GM12878 (cell line): ENCODE data around the gene DNAJB6. TPM values are rescaled to one million over a fixed set of nuclear protein-coding genes. Genes with fewer than 3 reads are reported as not detected.

Source experiments
- ATAC-seq: fragments of 200-7000 bp; cut with Tn5 transposase; 3 replicates; pipeline ENCODE4 v1.9.1; 2020; ENCODE audit warnings: mild to moderate bottlenecking, moderate library complexity
- BruUV-seq: library from RNA; stranded (reverse); fragments of 400-500 nt; replicated peaks from 2 replicates; lab custom pipeline; 2021; lab: Mats Ljungman, UMichigan
- CTCF ChIA-PET: fragments of 300-600 bp; sonication (Branson Sonifier 250); formaldehyde crosslinking; extraction: SDS; loops from one replicate; lab custom pipeline; 2021; ENCODE audit warnings: inconsistent platforms; lab: Yijun Ruan, JAX
- POLR2A ChIA-PET: fragments of 350-600 bp; formaldehyde crosslinking; extraction: SDS; loops from one replicate; lab custom pipeline; 2021; ENCODE audit warnings: inconsistent platforms; lab: Charles Lee
- RAD21 ChIA-PET: fragments of 300-600 bp; sonication (Branson Sonifier 250); formaldehyde crosslinking; loops from one replicate; lab custom pipeline; 2023; ENCODE audit warnings: antibody characterized with exemption; ENCODE audit not compliant: unreplicated experiment; lab: Charles Lee
- SMC1A ChIA-PET: fragments of 300-600 bp; sonication (Branson Sonifier 250); formaldehyde crosslinking; loops from one replicate; lab custom pipeline; 2023; ENCODE audit not compliant: unreplicated experiment, uncharacterized antibody; lab: Charles Lee
- DNase-seq: peaks from one replicate; pipeline ENCODE4 v3.0.0-alpha.2; 2011; ENCODE audit warnings: low read depth, low spot score
- FAIRE-seq: peaks from 3 replicates; lab custom pipeline; 2011; peaks lifted over from hg19 to GRCh38; lab: Jason Lieb, UNC
- H2AFZ ChIP-seq: 2 replicates; pipeline ENCODE4 v1.6.0; 2011; ENCODE audit warnings: low read depth, low read length, control low read depth; ENCODE audit not compliant: control insufficient read depth
- H3K27ac ChIP-seq: 2 replicates; pipeline ENCODE4 v1.5.1; 2011; ENCODE audit warnings: control low read depth; ENCODE audit not compliant: control insufficient read depth, insufficient read depth
- H3K27me3 ChIP-seq, 2 experiments: replicated peaks in 1 of 2; 2 replicates each; pipeline versions ENCODE4 v1.6.0 to v1.6.1; 2011; ENCODE audit warnings: low read length in 1 of 2; ENCODE audit not compliant: control insufficient read depth in 2 of 2, insufficient read depth in 2 of 2
- H3K36me3 ChIP-seq, 2 experiments: 2 replicates each; pipeline ENCODE4 v1.5.1; 2011; ENCODE audit warnings: low read length in 1 of 2; ENCODE audit not compliant: control insufficient read depth in 2 of 2, insufficient read depth in 2 of 2
- H3K4me1 ChIP-seq: 2 replicates; pipeline ENCODE4 v1.6.1; 2011; ENCODE audit warnings: mild to moderate bottlenecking, low read length, moderate library complexity, mixed read lengths; ENCODE audit not compliant: control insufficient read depth, insufficient read depth
- H3K4me2 ChIP-seq: 2 replicates; pipeline ENCODE4 v1.6.0; 2011; ENCODE audit warnings: control low read depth; ENCODE audit not compliant: control insufficient read depth, insufficient read depth
- H3K4me3 ChIP-seq: fragments of 200-600 bp; sonication (generic); 2 replicates; pipeline ENCODE4 v1.5.1; 2016
- H3K79me2 ChIP-seq: 2 replicates; pipeline ENCODE4 v1.6.0; 2011; ENCODE audit warnings: low read length; ENCODE audit not compliant: control insufficient read depth, insufficient read depth
- H3K9ac ChIP-seq: 2 replicates; pipeline ENCODE4 v1.8.0; 2011; ENCODE audit warnings: low read length, control low read depth, mixed read lengths; ENCODE audit not compliant: control insufficient read depth, insufficient read depth
- H3K9me3 ChIP-seq: replicated peaks from 3 replicates; pipeline ENCODE4 v1.5.1; 2011; ENCODE audit warnings: mild to moderate bottlenecking, low read length; ENCODE audit not compliant: control insufficient read depth, insufficient read depth
- H4K20me1 ChIP-seq: 2 replicates; pipeline ENCODE4 v1.6.0; 2011; ENCODE audit not compliant: control insufficient read depth, insufficient read depth
- CHD1 ChIP-seq: IDR thresholded peaks from 2 replicates; pipeline ENCODE4 v1.6.1; 2012; ENCODE audit warnings: low read depth, low read length, improper control_type of control experiment
- CREB1 ChIP-seq: IDR thresholded peaks from 2 replicates; pipeline ENCODE4 v1.6.1; 2012; ENCODE audit warnings: low read depth, mild to moderate bottlenecking, inconsistent platforms
- E4F1 ChIP-seq: fragments of 450-650 bp; IDR thresholded peaks from 2 replicates; pipeline ENCODE4 v1.6.1; 2018; ENCODE audit warnings: borderline replicate concordance, mild to moderate bottlenecking; ENCODE audit not compliant: partially characterized antibody
- ELK1 ChIP-seq: IDR thresholded peaks from 2 replicates; pipeline ENCODE4 v1.6.1; 2012; ENCODE audit warnings: low read depth, low read length, improper control_type of control experiment
- IKZF1 ChIP-seq: fragments of 450-650 bp; conservative IDR thresholded peaks from 2 replicates; pipeline ENCODE4 v1.6.1; 2017; ENCODE audit warnings: antibody characterized with exemption, mild to moderate bottlenecking
- MEF2A ChIP-seq: IDR thresholded peaks from 2 replicates; pipeline ENCODE4 v1.6.1; 2011; ENCODE audit warnings: low read depth, mild to moderate bottlenecking, low read length, moderate library complexity; ENCODE audit not compliant: insufficient read depth
- NR2C1 ChIP-seq: fragments of 450-650 bp; IDR thresholded peaks from 2 replicates; pipeline ENCODE4 v1.6.1; 2017; ENCODE audit warnings: antibody characterized with exemption, mild to moderate bottlenecking, moderate library complexity
- POLR2AphosphoS5 ChIP-seq: IDR thresholded peaks from 2 replicates; pipeline ENCODE4 v1.6.1; 2011; ENCODE audit warnings: mild to moderate bottlenecking, low read length, inconsistent platforms
- RB1 ChIP-seq: fragments of 450-650 bp; formaldehyde crosslinking; IDR thresholded peaks from 2 replicates; pipeline ENCODE4 v1.6.1; 2017; ENCODE audit warnings: mild to moderate bottlenecking, borderline replicate concordance
- TCF3 ChIP-seq: IDR thresholded peaks from 2 replicates; pipeline ENCODE4 v1.6.1; 2012; ENCODE audit warnings: low read depth, mild to moderate bottlenecking, low read length, borderline replicate concordance; ENCODE audit not compliant: insufficient read depth
- WGBS: methylation state at CpG from one replicate; pipeline ENCODE4 v1.1.6; 2016; ENCODE audit warnings: low lambda C conversion rate; ENCODE audit not compliant: insufficient replicate concordance, insufficient coverage; ENCODE audit errors: missing lambda C conversion rate; 5-methylcytosine and 5-hydroxymethylcytosine counted together
- in situ Hi-C: fragments of 300-500 bp; cut with MboI; formaldehyde crosslinking; loops from 9 replicates; pipeline ENCODE4 v1.14.3; 2018; ENCODE audit warnings: mixed read lengths
- intact Hi-C: fragments of 100-400 bp; cut with micrococcal nuclease; formaldehyde crosslinking; loops from one replicate; pipeline ENCODE4 v1.14.2; 2022; ENCODE audit not compliant: unreplicated experiment
- polyA plus RNA-seq, 11 experiments: library from polyadenylated mRNA; depleted of rRNA in 4 of 11; unstranded in 6 of 11; stranded (reverse) in 5 of 11; fragments of >200 nt; fragmentation: Nextera tagmentation in 4 of 11; fragmentation: Illumina TruSeq in 1 of 11; extraction: Ambion mirVana in 4 of 11; extraction: Trizol in 1 of 11; gene quantifications; 1 replicate in 1 of 11; 2 replicates in 10 of 11; pipeline versions ENCODE4 v1.2.1 to v1.2.3, GENCODE V29; 2011 to 2016; ENCODE audit warnings: inconsistent platforms in 2 of 11, missing spikeins in 2 of 11, low read depth in 1 of 11
- total RNA-seq, 4 experiments: library from RNA; depleted of rRNA in 3 of 4; stranded (reverse); fragments of >200 nt in 3 of 4; fragmentation: Illumina TruSeq in 1 of 4; extraction: Trizol in 1 of 4; gene quantifications; 2 replicates each; pipeline versions ENCODE4 v1.2.1 to v1.2.3, GENCODE V29; 2013 to 2021

The DNAJB6 gene
- total and polyA plus RNA-seq, 10 of the 15 experiments (the other 5 are each of a cell fraction or from before 2014, with no cell fraction given), result 34.5 to 117 (median 53.1) TPM

GRCh38 chr7:157402388-157402703, 65.5 kb downstream of the DNAJB6 start:
- H4K20me1 ChIP-seq, result no peaks in the 10 kb centered on the region
- ChIA-PET CTCF (no interaction called here), SMC1A (no interaction called here), POLR2A (no interaction called here), RAD21 (no interaction called here)
- H3K36me3 ChIP-seq, result peaks cover 10 to 22% of the 10 kb centered on the region in 2 experiments
- no peak for TF ChIP-seq CREB1
- no peak for TF ChIP-seq TCF3
- no peak for TF ChIP-seq CHD1
- no peak for TF ChIP-seq ELK1
- no peak for TF ChIP-seq RB1
- TF ChIP-seq NR2C1, result no peak
- no peak for TF ChIP-seq POLR2AphosphoS5
- no peak for TF ChIP-seq MEF2A
- no peak for TF ChIP-seq E4F1
- TF ChIP-seq IKZF1, result no peak
- no peaks in the 10 kb centered on the region for H3K9me3 ChIP-seq
- no peaks in the 10 kb centered on the region for H3K4me1 ChIP-seq
- DNase-seq (no peak), ATAC-seq (no peak), FAIRE-seq (no peak)
- 99% methylated on average over 12 of the region's 12 CpGs for WGBS
- H3K4me2 ChIP-seq, result no peak overlapping the region
- in situ Hi-C loops, result no loop called here
- no peak overlapping the region for H2AFZ ChIP-seq
- H3K27ac ChIP-seq, result no peak overlapping the region
- no peaks in the 10 kb centered on the region for H3K79me2 ChIP-seq
- intact Hi-C loops, result no loop called here
- H3K9ac ChIP-seq, result no peak overlapping the region
- no TSS peak for BruUV-seq
- H3K27me3 ChIP-seq, result no peaks in the 10 kb centered on the region
- H3K4me3 ChIP-seq, result no peak overlapping the region
